ENCODE data around the gene IL13RA1. TPM values are rescaled to one million over a fixed set of nuclear protein-coding genes. Genes with fewer than 3 reads are reported as not detected.

The IL13RA1 gene
- total and polyA plus RNA-seq, 8 donors = 9.2 to 46.8 (median 19.2) TPM

- DNase-seq = no peak
- intact Hi-C loops (cut with DNase I) = no loop called here
- ATAC-seq = no peak
- no peaks in the 10 kb centered on the region for H3K9me3 ChIP-seq
- 77 to 97% methylated on average over 7 of the region's 7 CpGs for WGBS, 2 donors
- no peaks in the 10 kb centered on the region for H3K36me3 ChIP-seq
- no peak for FAIRE-seq
- TF ChIP-seq CTCF (IDR thresholded peaks at IDR 0.05) = no peak
- no peak overlapping the region for H3K4me3 ChIP-seq
- no peaks in the 10 kb centered on the region for H3K4me1 ChIP-seq
- no peaks in the 10 kb centered on the region for H3K27me3 ChIP-seq
- H3K27ac ChIP-seq = no peak overlapping the region
These were observed 9.1 kb downstream of the IL13RA1 start for GRCh38 chrX:118736394-118737010.

- no peaks in the 10 kb centered on the region for H3K36me3 ChIP-seq
- FAIRE-seq (no peak), DNase-seq (no peak), ATAC-seq (no peak)
- TF ChIP-seq CTCF (IDR thresholded peaks at IDR 0.05) = no peak
- intact Hi-C loops (cut with DNase I) = no loop called here
- H3K27ac ChIP-seq = no peak overlapping the region
- H3K4me3 ChIP-seq = no peak overlapping the region
- no peaks in the 10 kb centered on the region for H3K4me1 ChIP-seq
- H3K27me3 ChIP-seq = no peaks in the 10 kb centered on the region
- no peaks in the 10 kb centered on the region for H3K9me3 ChIP-seq
These were observed 12.2 kb downstream of the IL13RA1 start for GRCh38 chrX:118739577-118739976.

GRCh38 chrX:118740276-118740889 is 13.0 kb downstream of the IL13RA1 start:
- no peak for TF ChIP-seq CTCF (IDR thresholded peaks at IDR 0.05)
- ATAC-seq (peak in 3 of 4 donors; percentile 30 to 70 (median 34)), FAIRE-seq (no peak)

GRCh38 chrX:118742176-118742575 is 14.8 kb downstream of the IL13RA1 start:
- intact Hi-C loops (cut with DNase I) = no loop called here
- H3K9me3 ChIP-seq = no peaks in the 10 kb centered on the region
- H3K36me3 ChIP-seq = no peaks in the 10 kb centered on the region
- H3K4me3 ChIP-seq = no peak overlapping the region
- no peaks in the 10 kb centered on the region for H3K27me3 ChIP-seq
- FAIRE-seq (no peak), DNase-seq (no peak), ATAC-seq (no peak)
- H3K27ac ChIP-seq = no peak overlapping the region
- no peaks in the 10 kb centered on the region for H3K4me1 ChIP-seq
- no peak for TF ChIP-seq CTCF (IDR thresholded peaks at IDR 0.05)
- 58 to 82% methylated on average over 2 of the region's 2 CpGs for WGBS, 2 donors

More at GRCh38 chrX:118740276-118740889, 13.0 kb downstream of the IL13RA1 start:
- DNase-seq = no peak
- 64 to 77% methylated on average over 5 of the region's 5 CpGs for WGBS, 2 donors
- H3K27me3 ChIP-seq = no peaks in the 10 kb centered on the region
- no peaks in the 10 kb centered on the region for H3K4me1 ChIP-seq
- no peaks in the 10 kb centered on the region for H3K36me3 ChIP-seq
- intact Hi-C loops (cut with DNase I) = no loop called here
- no peak overlapping the region for H3K27ac ChIP-seq
- no peaks in the 10 kb centered on the region for H3K9me3 ChIP-seq
- H3K4me3 ChIP-seq = no peak overlapping the region

- ATAC-seq (no peak), FAIRE-seq (no peak), DNase-seq (no peak)
- Histone ChIP-seq H3K27ac (no peak overlapping the region), H3K4me1 (no peaks in the 10 kb centered on the region), H3K4me3 (no peak overlapping the region), H3K9me3 (no peaks in the 10 kb centered on the region), H3K27me3 (no peaks in the 10 kb centered on the region), H3K36me3 (no peaks in the 10 kb centered on the region)
- intact Hi-C loops (cut with DNase I) = no loop called here
- 56 to 59% methylated on average over 2 of the region's 2 CpGs for WGBS, 2 donors
- TF ChIP-seq CTCF (IDR thresholded peaks at IDR 0.05) = no peak
These were observed 18.2 kb downstream of the IL13RA1 start for GRCh38 chrX:118745570-118745969.
